Suppressor macrophage (primary cell): ENCODE measurements around the gene CHRNA4.

Source experiments
- DNase-seq, 4 experiments: peaks; one replicate each; pipeline ENCODE4 v3.0.0-alpha.2; 2020 to 2022
- total RNA-seq, 17 experiments: gene quantifications; one replicate each; lab custom pipeline; 2026; ENCODE audit warnings: mixed read lengths in 6 of 17, inconsistent platforms in 3 of 17; lab: John Stamatoyannopoulos, UW

CHRNA4 gene
- 0 to 5.0 (median 0) reads per million in 17 experiments for total RNA-seq

DNA sequence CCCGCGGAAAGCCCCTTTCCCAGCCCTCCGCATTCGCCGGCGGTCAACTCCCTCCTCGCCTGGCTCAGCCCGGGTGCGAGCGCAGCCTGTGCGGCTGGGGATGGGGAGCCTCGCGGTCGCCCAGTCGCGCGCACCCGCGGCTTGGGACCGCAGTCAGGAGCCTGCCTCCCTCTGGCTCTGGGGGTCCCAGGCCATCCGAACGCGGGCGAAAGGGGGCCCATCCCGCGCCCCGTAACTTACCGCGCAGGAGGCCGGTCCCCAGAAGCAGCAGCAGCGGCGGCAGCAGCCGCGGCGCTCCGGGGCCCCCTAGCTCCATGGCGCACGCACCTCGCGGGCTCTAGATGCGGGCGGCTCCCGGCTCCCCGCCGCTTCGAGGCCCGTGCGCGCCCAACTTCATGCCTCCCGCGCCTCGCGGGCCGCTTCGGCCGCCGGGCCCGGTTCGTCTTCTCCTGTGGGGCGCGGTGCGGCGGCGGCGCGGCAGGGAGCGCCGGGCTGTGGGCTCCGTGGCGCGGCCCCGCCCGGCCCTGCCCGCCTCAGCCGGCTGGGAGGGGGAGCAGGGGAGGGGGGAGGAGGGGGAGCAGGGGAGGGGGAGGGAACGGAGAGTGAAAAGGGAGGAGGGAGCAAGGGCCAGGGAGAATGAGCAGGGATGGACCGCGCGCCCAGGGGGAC is at the start of gene CHRNA4:
Gene CHRNA4 (minus strand): TSS at position 500 of the 669 bp plus-strand sequence. CDS start 184 bp downstream, at position 316.
- DNase-seq: no peak

DNA sequence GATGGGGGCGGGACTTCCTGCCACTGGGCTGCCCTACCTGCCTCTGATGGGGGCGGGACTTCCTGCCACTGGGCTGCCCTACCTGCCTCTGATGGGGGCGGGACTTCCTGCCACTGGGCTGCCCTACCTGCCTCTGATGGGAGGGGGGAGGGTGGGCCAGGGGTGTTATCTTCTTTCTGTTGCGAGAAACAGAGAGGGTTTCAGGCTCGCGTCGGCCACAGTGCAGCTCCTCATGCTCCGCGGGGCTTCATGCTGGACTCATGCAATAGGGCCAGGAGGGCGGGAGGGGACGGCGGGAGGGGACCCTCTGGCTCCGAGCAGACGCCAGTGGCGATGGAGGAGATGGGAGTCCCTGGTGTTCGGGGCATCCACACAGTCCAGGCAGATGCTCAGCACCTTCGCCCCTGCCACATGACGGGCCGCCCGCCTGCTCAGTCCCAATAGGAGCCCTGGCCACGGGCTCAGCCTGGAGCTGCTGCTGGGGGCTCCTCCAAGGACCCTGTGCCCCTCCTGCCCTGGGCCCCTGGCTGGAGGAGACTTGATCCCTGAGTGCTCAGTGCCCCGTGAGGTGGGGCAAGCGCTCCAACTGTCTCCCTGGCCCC is 48.8 kb upstream of the CHRNA4 start:
- DNase-seq: no peak

- no peak for DNase-seq
Measured at GRCh38 chr20:63409066-63409833, 48.1 kb upstream of the CHRNA4 start.

- DNase-seq: no peak
Measured at GRCh38 chr20:63408684-63409046, 47.5 kb upstream of the CHRNA4 start.

DNA sequence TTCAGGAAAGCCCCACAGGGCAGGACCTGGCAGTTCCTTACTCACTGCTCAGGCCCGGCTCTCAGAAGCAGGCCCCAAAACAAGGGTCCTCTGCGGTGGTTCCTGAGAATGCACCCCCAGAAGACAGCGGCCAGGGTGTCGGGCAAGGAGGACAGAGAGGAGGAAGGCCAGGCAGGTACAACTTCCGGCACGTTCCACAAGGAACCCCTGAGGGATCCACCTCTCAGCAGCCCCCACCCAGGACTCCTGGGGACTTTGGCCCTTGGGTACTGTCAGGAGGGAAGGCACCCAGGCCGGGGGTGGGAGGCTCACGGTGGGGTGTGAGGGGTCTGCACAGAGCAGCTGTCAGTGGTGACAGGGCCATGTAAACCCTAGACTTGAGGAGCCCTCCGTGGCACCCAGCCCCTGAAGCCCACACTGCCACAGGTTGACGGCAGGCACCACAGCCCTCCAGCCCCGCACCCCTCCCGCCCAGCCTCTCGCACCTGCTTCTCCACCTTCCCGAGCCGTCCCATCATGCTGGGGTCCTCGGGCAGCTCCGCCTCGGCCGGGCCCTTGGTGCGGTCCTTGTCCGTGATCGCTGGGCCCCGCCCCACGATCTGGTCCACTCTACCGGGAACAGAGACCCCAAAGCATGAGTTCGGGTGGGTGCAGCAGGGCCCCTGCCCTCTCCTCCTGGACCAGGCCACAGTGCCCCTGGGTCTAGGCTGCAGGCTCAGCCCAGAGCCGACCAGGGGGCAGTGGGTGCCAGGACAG is 47.0 kb upstream of the CHRNA4 start:
- DNase-seq: no peak

GRCh38 chr20:63406617-63407245 is 45.6 kb upstream of the CHRNA4 start:
- DNase-seq: no peak

DNA sequence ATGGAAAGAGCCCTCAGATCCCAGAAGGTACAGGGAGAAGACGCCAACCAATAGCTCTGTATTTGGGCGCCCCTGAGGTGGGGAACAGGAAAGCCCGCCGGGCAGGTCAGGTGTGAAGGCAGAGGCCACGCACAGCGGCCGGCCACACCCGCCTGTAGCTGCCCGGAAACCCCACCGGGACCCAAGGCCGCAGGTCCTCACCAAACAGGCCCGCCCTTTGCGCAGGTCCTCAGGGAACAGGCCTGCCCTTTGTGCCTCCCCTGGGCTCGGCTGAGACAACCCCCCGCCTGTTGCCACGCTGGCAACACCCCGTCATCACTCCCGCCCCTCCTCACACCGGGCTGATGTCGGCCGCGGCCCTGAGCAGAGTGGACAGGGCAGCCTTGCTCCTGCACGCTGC is 44.9 kb upstream of the CHRNA4 start:
- no peak for DNase-seq

DNA sequence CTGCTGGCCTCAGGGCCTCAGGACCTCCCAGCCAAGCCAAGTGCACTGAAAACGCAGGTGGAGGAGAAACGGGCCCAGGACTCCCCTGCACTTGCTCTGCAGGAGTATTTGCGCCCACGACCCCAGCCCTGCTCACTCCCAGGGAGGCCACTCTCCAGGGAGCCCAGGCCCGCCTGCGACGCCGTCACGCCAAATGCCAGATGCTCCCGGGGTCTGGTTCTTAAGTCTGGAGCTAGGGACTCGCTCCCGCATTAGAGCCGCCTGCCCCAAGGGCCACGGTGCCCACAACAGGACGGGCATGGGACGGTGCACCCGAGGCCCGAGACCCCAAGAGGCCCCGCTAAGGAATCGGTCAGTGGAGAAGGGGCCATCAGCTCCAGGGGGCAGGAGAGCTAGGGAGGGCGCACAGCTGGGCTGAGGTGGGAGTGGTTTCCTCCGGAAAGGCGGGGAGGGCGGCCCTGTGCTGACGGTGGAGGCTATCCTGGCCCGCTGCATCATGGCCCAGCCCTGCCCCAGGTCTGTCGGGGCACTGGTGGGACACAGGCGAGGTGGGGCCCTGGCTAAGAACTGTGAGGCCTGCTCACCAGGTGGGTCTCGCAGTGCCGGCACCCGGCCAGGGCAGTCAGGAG is 44.1 kb upstream of the CHRNA4 start:
- DNase-seq: no peak

DNA sequence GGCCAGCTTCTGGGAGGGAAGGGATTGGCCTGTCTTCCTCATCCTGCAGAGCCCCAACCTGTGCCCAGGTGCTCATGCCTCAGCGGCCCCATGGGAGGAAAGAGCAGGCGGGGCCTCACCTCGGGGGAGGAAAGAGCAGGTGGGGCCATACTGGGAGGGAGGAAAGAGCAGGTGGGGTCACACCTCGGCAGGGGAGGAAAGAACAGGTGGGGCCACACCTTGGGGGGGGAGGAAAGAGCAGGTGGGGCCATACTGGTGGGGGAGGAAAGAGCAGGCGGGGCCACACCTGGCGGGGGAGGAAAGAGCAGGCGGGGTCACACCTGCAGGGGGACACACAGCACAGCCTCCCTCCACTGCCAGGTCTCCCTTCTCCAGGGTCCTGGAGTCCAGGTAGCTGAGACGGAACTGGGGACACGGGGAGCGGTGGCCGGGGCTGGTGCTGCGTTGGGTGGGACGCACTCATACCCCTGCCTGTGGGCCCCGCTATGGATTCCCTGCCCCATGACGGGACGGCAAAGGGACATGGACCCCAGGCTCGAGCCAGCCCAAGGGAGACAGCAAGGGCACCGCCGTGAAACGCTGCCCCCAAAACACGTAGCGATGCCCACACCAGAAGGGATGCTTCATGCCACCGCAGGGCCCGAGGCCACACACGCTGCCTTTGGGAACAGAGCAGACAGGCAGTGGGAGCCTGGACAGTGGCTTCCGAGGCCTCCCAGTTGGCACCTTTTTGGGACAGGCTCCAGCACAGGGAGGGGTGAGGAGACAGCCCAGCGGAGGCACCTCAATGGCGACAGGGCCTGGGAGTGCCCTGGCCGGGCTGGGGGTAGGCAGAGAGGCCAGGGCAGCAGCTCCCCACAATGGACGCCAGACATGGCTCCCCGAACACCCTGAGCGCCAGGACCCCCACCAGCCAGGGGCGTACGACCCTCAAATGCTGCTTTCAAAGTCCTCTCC is 43.3 kb upstream of the CHRNA4 start:
- DNase-seq: no peak

DNA sequence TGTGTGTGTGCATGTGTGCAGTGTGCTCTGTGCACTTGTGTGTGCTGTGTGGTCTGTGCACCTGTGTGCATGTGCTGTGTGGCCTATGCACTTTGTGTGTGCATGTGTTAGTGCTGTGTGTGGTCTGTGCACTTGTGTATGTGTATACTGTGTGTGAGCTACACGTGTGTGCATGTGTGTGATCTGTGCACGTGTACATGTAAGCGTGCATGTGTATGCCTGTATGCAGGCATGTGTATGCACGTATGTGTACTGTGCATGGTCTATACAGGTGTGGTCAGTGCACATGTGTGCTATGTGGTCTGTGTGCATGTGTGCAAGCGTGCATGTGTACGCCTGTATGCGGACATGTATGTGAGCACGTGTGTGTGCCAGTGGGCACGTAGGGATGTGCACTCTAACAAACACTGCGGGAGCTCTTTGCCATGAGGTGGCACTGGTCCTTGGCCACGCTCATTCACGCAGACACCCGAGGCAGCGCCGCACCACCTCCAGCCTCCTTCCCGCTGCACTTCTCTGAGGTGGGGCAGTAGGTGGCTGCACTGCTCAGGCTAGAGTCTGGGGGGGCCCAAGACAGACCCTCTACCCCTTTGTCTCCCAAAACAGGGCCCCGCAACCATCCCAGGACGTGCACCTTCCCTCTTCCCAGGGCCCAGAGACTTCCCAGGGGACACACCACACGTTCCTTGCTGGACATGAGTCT is 42.4 kb upstream of the CHRNA4 start:
- DNase-seq: no peak

- DNase-seq: no peak
Measured at GRCh38 chr20:63402860-63403220, 41.7 kb upstream of the CHRNA4 start.

GRCh38 chr20:63402181-63402859 is 41.2 kb upstream of the CHRNA4 start:
- no peak for DNase-seq

DNA sequence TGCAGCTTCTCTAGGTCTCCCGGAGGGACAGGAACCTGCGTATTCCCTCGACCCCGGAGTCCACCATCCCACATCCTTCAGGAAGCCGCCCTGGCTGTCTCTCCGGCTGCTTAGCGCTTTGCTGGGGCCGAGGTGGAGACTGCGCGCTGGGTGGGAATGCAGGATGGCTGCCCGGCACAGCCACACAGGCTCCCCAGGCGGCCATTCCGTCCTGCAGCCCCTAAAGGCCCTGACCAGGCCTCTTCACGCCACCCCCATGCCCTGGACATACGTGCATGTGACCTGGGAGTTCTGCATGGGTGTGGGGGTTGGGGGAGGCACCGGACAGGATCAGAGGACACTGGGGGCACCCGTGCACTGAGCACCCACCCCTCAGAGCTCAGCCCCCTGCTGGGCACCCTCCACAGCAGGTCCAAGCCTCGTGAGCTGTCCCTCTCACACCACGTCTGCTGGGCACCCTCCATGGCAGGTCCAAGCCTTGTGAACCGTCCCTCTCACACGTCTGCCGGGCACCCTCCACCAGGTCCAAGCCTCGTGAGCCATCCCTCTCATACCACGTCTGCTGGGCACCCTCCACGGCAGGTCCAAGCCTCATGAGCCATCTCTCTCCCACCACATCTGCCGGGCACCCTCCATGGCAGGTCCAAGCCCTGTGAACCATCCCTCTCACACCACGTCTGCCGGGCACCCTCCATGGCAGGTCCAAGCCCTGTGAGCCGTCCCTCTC is 40.4 kb upstream of the CHRNA4 start:
- DNase-seq: no peak

GRCh38 chr20:63400486-63401210 is 39.5 kb upstream of the CHRNA4 start:
- no peak for DNase-seq

DNA sequence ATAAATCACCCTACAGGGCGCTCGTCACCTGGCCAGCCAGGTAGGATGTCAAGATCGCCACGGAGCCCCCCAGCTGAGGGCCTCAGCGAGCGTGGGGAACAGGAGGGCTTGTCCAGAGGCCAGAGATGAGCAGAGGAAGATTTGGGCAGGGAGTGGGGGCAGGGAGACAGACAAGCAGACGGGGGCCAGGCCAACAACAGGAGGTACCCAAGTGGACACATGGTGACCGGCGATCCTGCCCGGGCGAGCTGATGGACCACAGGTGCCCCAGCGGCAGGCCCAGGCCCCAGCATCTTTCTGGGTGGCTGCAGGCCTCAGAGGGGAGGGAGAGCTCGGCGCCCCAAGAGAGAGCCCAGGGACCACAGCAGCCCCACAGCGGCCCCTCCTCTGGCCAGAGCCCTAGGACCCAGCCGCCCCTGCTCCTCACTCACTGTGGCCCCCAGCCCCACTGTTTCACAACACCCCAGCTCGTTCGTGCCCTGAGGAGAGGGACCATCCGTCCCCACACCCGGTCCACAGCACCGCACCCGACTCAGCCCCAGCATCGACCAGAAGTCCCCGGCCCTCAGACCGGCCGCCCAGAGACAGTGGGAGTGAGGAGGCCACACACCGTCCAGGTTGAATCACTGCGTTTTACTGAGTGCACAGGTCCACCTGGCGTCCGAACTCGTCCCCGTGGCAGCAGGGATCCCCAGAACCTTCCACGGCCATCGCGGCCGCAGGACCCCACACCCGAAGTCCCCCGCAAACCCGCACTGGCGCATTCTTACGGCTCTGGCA is 38.6 kb upstream of the CHRNA4 start:
- no peak for DNase-seq

DNA sequence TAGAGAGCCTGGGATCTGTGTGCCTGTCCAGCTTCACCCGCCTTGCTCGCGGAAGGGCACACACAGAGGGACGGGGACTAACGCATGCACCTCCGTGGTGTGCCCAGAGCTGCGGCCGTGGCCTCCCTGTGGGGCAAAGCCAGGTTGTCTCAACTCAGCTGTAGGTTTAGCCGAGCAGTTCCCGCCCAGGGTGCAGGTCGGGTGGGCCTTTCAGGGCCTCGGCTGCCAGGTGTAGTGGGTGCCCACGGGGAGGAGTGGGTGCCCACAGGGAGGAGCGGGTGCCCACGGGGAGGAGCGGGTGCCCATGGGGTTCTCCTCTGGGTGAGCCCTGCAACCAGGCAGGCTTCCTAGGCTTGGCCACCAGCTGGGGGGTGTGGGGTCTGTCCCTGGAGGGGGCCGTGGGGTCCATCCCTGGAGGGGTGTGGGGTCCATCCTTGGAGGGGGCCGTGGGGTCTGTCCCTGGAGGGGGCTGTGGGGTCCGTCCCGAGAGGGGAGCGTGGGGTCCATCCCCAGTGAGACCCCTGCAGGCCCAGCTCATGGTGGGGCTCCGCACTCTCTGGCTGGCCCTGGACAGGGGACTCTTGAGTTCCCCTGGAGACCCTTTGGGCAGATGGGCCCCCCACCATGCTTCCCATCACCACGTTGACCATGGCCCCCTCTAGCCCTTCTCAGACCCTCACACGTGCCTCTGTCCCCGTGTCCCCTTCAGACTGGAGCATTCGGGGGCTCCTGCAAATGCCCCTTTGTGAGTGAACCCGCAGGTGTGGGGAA is 37.8 kb upstream of the CHRNA4 start:
- DNase-seq: no peak
